ENCODE measurements around the gene TRAF1. TPM values are rescaled to one million over a fixed set of nuclear protein-coding genes. Genes with fewer than 3 reads are reported as not detected.

TRAF1 gene
- polyA plus RNA-seq, 1 donor from 2014 or later, result 0.89 TPM

GRCh38 chr9:120899490-120900068 lies 27.0 kb downstream of the TRAF1 start:
- Histone ChIP-seq H3K4me2 (ENCODE audit: low read length) (no peak overlapping the region), H3K9me2 (ENCODE audit: insufficient read depth, low read length) (no peaks in the 10 kb centered on the region), H3K27ac (ENCODE audit: low read length) (no peak overlapping the region), H3K9ac (ENCODE audit: low read length) (no peak overlapping the region), H3K36me3 (ENCODE audit: insufficient read depth, low read length) (no peaks in the 10 kb centered on the region), H3K4me3 (ENCODE audit: low read length) (no peak overlapping the region), H3K79me2 (replicated peaks; ENCODE audit: insufficient read depth, low read length) (no peaks in the 10 kb centered on the region), H4K20me1 (ENCODE audit: insufficient read depth) (no peaks in the 10 kb centered on the region), H2AFZ (ENCODE audit: low read depth, low read length) (no peak overlapping the region), H3K9me3 (ENCODE audit: low read length) (no peaks in the 10 kb centered on the region), H3F3A (ENCODE audit: insufficient read depth, low read length, poor library complexity, severe bottlenecking) (no peaks in the 10 kb centered on the region), H3K27me3 (ENCODE audit: insufficient read depth, low read depth, low read length) (no peaks in the 10 kb centered on the region)
- no peak for TF ChIP-seq MXI1 (conservative IDR thresholded peaks at IDR 0.05; ENCODE audit: poor library complexity, severe bottlenecking)
- TF ChIP-seq REST (IDR thresholded peaks at IDR 0.05; ENCODE audit: borderline replicate concordance), result no peak
- TF ChIP-seq TAF1 (IDR thresholded peaks at IDR 0.05; ENCODE audit: low read depth), result no peak
- no peak for TF ChIP-seq EP300 (conservative IDR thresholded peaks at IDR 0.05; ENCODE audit: poor library complexity, severe bottlenecking)
- no peak for TF ChIP-seq POLR2AphosphoS5 (IDR thresholded peaks at IDR 0.05)
- no peak for TF ChIP-seq SMC3 (conservative IDR thresholded peaks at IDR 0.05; ENCODE audit: poor library complexity)
- TF ChIP-seq CTCF (IDR thresholded peaks at IDR 0.05; ENCODE audit: poor library complexity, severe bottlenecking), result no peak

- no peaks in the 10 kb centered on the region for H3K79me2 ChIP-seq (replicated peaks; ENCODE audit: insufficient read depth, low read length)
- no peak overlapping the region for H3K4me3 ChIP-seq (ENCODE audit: low read length)
- H4K20me1 ChIP-seq (ENCODE audit: insufficient read depth), result no peaks in the 10 kb centered on the region
- no peak overlapping the region for H3K27ac ChIP-seq (ENCODE audit: low read length)
- no peak for TF ChIP-seq CTCF (IDR thresholded peaks at IDR 0.05; ENCODE audit: poor library complexity, severe bottlenecking)
- no peak for TF ChIP-seq POLR2AphosphoS5 (IDR thresholded peaks at IDR 0.05)
- no peak for TF ChIP-seq EZH2 (IDR thresholded peaks at IDR 0.05; ENCODE audit: borderline replicate concordance, insufficient read depth, low read length, poor library complexity, severe bottlenecking)
- no peak for TF ChIP-seq EP300 (conservative IDR thresholded peaks at IDR 0.05; ENCODE audit: poor library complexity, severe bottlenecking)
- TF ChIP-seq RAD21 (conservative IDR thresholded peaks at IDR 0.05), result no peak
- TF ChIP-seq SMC3 (conservative IDR thresholded peaks at IDR 0.05; ENCODE audit: poor library complexity), result no peak
- TF ChIP-seq REST (IDR thresholded peaks at IDR 0.05; ENCODE audit: borderline replicate concordance), result no peak
- TF ChIP-seq TAF1 (IDR thresholded peaks at IDR 0.05; ENCODE audit: low read depth), result no peak
- no peak for TF ChIP-seq MXI1 (conservative IDR thresholded peaks at IDR 0.05; ENCODE audit: poor library complexity, severe bottlenecking)
- H3K4me2 ChIP-seq (ENCODE audit: low read length), result no peak overlapping the region
- no peak overlapping the region for H2AFZ ChIP-seq (ENCODE audit: low read depth, low read length)
- no peaks in the 10 kb centered on the region for H3K9me3 ChIP-seq (ENCODE audit: low read length)
- no peaks in the 10 kb centered on the region for H3F3A ChIP-seq (ENCODE audit: insufficient read depth, low read length, poor library complexity, severe bottlenecking)
- no peak overlapping the region for H3K9ac ChIP-seq (ENCODE audit: low read length)
- H3K27me3 ChIP-seq (ENCODE audit: insufficient read depth, low read depth, low read length), result no peaks in the 10 kb centered on the region
- H3K9me2 ChIP-seq (ENCODE audit: insufficient read depth, low read length), result no peaks in the 10 kb centered on the region
- H3K36me3 ChIP-seq (ENCODE audit: insufficient read depth, low read length), result no peaks in the 10 kb centered on the region
Measured at GRCh38 chr9:120898396-120898795, 28.2 kb downstream of the TRAF1 start.

All from neural cell (in vitro differentiated cells).